HG02970 (cell line): ENCODE results near the gene CYB561D1.

Source experiments
- ATAC-seq: cut with Tn5 transposase; IDR thresholded peaks from one replicate; pipeline ENCODE4 v1.9.1; 2021; ENCODE audit warnings: mild to moderate bottlenecking, moderate library complexity, moderate number of reproducible peaks; ENCODE audit not compliant: unreplicated experiment, low FRiP score

CYB561D1 gene

GRCh38 chr1:109543988-109544735, 50.3 kb downstream of the CYB561D1 start:
- ATAC-seq, result no peak

DNA sequence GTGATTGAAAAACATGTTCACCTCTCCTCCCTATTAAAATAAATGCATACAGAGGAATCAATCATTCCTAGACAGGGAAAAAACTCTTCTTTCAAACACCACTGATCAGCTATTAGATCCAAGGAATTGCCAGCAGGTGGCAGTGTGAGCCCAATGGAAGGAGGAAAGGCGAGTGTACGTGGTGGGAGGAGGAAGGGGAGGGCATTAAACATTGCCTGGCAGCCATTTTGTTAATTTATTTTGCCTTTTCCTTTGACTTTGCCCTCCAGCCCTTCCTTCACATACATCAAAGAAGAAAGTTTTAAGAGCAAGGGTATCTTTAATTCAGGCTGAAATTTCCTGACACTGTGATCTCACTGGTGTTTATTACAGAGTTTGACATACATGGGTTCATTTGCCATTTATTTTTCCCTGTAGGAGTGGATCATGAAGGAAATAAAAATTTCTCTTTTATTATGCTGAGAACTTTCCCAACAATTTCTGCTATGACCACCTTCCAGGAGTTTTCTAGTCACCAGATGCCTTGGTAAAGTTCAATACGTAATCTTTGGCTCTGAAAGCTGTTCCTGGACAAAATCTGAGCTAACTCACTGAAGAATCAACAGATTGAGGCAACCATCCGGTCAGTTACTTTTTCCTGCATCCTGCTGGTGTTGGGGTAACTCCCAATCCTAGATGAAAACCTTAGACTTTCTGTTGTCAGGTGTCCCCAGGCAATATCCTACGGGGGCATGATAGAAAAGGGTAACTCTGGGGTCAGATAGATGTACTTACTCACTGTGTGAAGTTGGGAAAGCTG, 52.6 kb downstream of the CYB561D1 start:
- ATAC-seq, result no peak

- ATAC-seq, result peak; percentile 2
These were observed 53.8 kb downstream of the CYB561D1 start for GRCh38 chr1:109547463-109548320.

DNA sequence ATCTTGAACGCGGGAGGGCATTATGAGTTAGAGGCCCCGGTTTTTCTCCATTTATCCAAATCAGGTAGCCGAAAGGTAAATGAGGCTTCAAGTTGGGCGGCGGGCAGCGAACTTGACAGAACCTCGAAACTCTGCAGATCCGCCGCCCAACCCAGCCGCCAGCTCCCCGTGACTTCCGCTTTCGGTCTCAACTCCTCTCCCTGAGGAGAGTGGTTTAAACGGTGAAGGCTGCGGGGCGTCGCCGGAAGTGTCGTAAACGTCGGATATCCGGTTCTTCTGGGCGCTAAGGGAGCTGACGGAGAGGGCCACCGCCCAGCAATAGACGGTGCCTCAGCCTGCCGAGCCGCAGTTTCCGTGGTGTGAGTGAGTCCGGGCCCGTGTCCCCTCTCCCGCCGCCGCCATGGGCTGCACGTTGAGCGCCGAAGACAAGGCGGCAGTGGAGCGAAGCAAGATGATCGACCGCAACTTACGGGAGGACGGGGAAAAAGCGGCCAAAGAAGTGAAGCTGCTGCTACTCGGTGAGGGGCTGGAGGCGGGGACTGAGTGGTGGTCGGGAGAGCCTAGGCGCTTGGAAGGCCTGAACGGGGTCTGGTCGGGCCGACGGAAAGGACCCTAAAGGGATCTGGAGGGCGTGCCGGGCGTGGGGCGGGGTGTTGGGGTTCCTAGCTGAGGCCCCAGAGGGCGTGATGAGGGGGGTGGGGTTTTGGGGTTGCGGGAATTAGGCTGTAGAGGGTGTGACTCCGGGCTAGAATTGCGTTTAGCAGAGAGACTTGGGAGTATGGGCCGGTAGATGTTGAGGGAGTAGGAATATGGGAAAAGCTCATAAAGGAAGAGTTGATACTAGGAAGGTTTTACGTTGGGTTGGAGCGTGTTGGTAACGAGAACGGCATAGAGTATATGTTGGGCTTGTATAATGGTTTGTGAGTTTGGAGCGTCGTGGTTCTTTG, 54.7 kb downstream of the CYB561D1 start, which contains the start of gene GNAI3:
GNAI3 (plus strand) TSS at position 295 of the 947 bp plus-strand sequence; CDS start at position 401, 106 bp downstream.
- peak; percentile 68 for ATAC-seq
